Suprapubic skin (tissue), 4 donors: ENCODE measurements around the gene CYP27A1. TPM values are rescaled to one million over a fixed set of nuclear protein-coding genes. Genes with fewer than 3 reads are reported as not detected.
"Not testable (repeated sequence)": the region's sequence is repeated elsewhere in the genome, so short reads cannot be mapped to it uniquely, and the experiment has no call there.

Experiments
- DNase-seq, 2 donors: peaks; one replicate each; pipeline ENCODE4 v3.0.0-alpha.2; 2019; ENCODE audit warnings: low spot score in 2 of 2
- H3K27ac ChIP-seq: fragments of 200-600 bp; sonication (generic); one replicate; pipeline ENCODE4 v1.5.1; 2019
- H3K27me3 ChIP-seq: fragments of 200-600 bp; sonication (generic); one replicate; pipeline ENCODE4 v1.5.1; 2019
- H3K36me3 ChIP-seq: fragments of 200-600 bp; sonication (generic); one replicate; pipeline ENCODE4 v1.5.1; 2019
- H3K4me1 ChIP-seq: fragments of 200-600 bp; sonication (generic); one replicate; pipeline ENCODE4 v1.5.1; 2019
- H3K4me3 ChIP-seq: fragments of 200-600 bp; sonication (generic); one replicate; pipeline ENCODE4 v1.5.1; 2019; ENCODE audit warnings: mild to moderate bottlenecking
- H3K9me3 ChIP-seq: fragments of 200-600 bp; sonication (generic); one replicate; pipeline ENCODE4 v1.5.1; 2019
- CTCF ChIP-seq, 2 donors: fragments of 200-600 bp in 1 of 2; fragments of 450-650 bp in 1 of 2; sonication (generic) in 1 of 2; IDR thresholded peaks; one replicate each; pipeline ENCODE4 v1.5.1; 2016 to 2019; ENCODE audit warnings: antibody characterized with exemption in 2 of 2, mild to moderate bottlenecking in 1 of 2, moderate library complexity in 1 of 2
- EP300 ChIP-seq: sonication (generic); formaldehyde crosslinking; IDR thresholded peaks from one replicate; pipeline ENCODE4 v1.6.1; 2017; ENCODE audit warnings: antibody characterized with exemption
- POLR2A ChIP-seq, 2 donors: fragments of 450-650 bp; IDR thresholded peaks; one replicate each; pipeline ENCODE4 v1.6.1; 2017; ENCODE audit warnings: antibody characterized with exemption in 2 of 2, mild to moderate bottlenecking in 2 of 2, moderate library complexity in 2 of 2
- POLR2AphosphoS5 ChIP-seq, 3 donors: sonication (generic); formaldehyde crosslinking; IDR thresholded peaks; one replicate each; pipeline ENCODE4 v1.6.1; 2017; ENCODE audit warnings: antibody characterized with exemption in 3 of 3
- WGBS: methylation state at CpG from one replicate; pipeline ENCODE4 v1.1.5; 2018; 5-methylcytosine and 5-hydroxymethylcytosine counted together
- total RNA-seq, 4 donors: library from RNA; depleted of rRNA; stranded (reverse); fragments of >200 nt; gene quantifications; one replicate each; pipeline ENCODE4 v1.1.0, GENCODE V29; 2016

Gene CYP27A1
- total RNA-seq, 4 donors from 2014 or later = 17.4 to 30.7 (median 21.8) TPM

GRCh38 chr2:218755567-218756404 is 26.2 kb upstream of the CYP27A1 start:
- no peak for DNase-seq
- no peak for TF ChIP-seq EP300
- TF ChIP-seq POLR2A (IDR thresholded peaks at IDR 0.05) = no peak
- no peak for TF ChIP-seq CTCF (IDR thresholded peaks at IDR 0.05)
- no peak for TF ChIP-seq POLR2AphosphoS5 (IDR thresholded peaks at IDR 0.05)
- Histone ChIP-seq H3K36me3 (peaks cover 54% of the 10 kb centered on the region), H3K4me1 (no peaks in the 10 kb centered on the region), H3K27me3 (no peaks in the 10 kb centered on the region), H3K9me3 (no peaks in the 10 kb centered on the region), H3K4me3 (no peak overlapping the region), H3K27ac (no peak overlapping the region)
- 94% methylated on average over 10 of the region's 10 CpGs for WGBS

- no peaks in the 10 kb centered on the region for H3K4me1 ChIP-seq
- TF ChIP-seq POLR2A (IDR thresholded peaks at IDR 0.05) = no peak
- no peak for TF ChIP-seq POLR2AphosphoS5 (IDR thresholded peaks at IDR 0.05)
- TF ChIP-seq CTCF (IDR thresholded peaks at IDR 0.05) = no peak
- no peak for TF ChIP-seq EP300
- H3K36me3 ChIP-seq = peaks cover 44% of the 10 kb centered on the region
- no peaks in the 10 kb centered on the region for H3K27me3 ChIP-seq
- H3K27ac ChIP-seq = no peak overlapping the region
- H3K4me3 ChIP-seq = no peak overlapping the region
- no peak for DNase-seq
- no peaks in the 10 kb centered on the region for H3K9me3 ChIP-seq
- 89% methylated on average over 6 of the region's 6 CpGs for WGBS
Observed at GRCh38 chr2:218756599-218757377, 25.2 kb upstream of the CYP27A1 start.

GRCh38 chr2:218761795-218762194 is 20.2 kb upstream of the CYP27A1 start:
- Histone ChIP-seq H3K27ac (no peak overlapping the region), H3K9me3 (no peaks in the 10 kb centered on the region), H3K36me3 (no peaks in the 10 kb centered on the region), H3K27me3 (no peaks in the 10 kb centered on the region), H3K4me3 (no peak overlapping the region), H3K4me1 (no peaks in the 10 kb centered on the region)
- TF ChIP-seq CTCF (IDR thresholded peaks at IDR 0.05) (no peak), POLR2A (IDR thresholded peaks at IDR 0.05) (no peak), EP300 (no peak), POLR2AphosphoS5 (IDR thresholded peaks at IDR 0.05) (no peak)
- WGBS = 82% methylated on average over 2 of the region's 2 CpGs
- DNase-seq = no peak

- H3K27me3 ChIP-seq, H3K9me3 ChIP-seq, H3K4me3 ChIP-seq, H3K36me3 ChIP-seq, DNase-seq, H3K4me1 ChIP-seq, H3K27ac ChIP-seq: not testable (repeated sequence)
- 93% methylated on average over 5 of the region's 5 CpGs for WGBS
Observed at GRCh38 chr2:218772759-218773158, 9.2 kb upstream of the CYP27A1 start.

GRCh38 chr2:218773881-218774280 is 8.1 kb upstream of the CYP27A1 start:
- Histone ChIP-seq H3K9me3 (no peaks in the 10 kb centered on the region), H3K4me1 (no peaks in the 10 kb centered on the region), H3K27me3 (no peaks in the 10 kb centered on the region), H3K27ac (no peak overlapping the region), H3K4me3 (no peak overlapping the region), H3K36me3 (no peaks in the 10 kb centered on the region)
- no peak for TF ChIP-seq POLR2AphosphoS5 (IDR thresholded peaks at IDR 0.05)
- TF ChIP-seq POLR2A (IDR thresholded peaks at IDR 0.05) = no peak
- no peak for TF ChIP-seq EP300
- no peak for TF ChIP-seq CTCF (IDR thresholded peaks at IDR 0.05)
- DNase-seq = no peak
- 97% methylated on average over 2 of the region's 2 CpGs for WGBS
